IMR-90 (cell line): ENCODE measurements around the gene GATA6. TPM values are rescaled to one million over a fixed set of nuclear protein-coding genes. Genes with fewer than 3 reads are reported as not detected.

Experiments
- ATAC-seq: fragments of 200-7000 bp; cut with Tn5 transposase; 2 replicates; pipeline ENCODE4 v1.9.1; 2020; ENCODE audit warnings: low read depth, mild to moderate bottlenecking, moderate library complexity
- BruUV-seq: library from RNA; stranded (reverse); fragments of 400-500 nt; replicated peaks from 2 replicates; lab custom pipeline; 2021; lab: Mats Ljungman, UMichigan
- CTCF ChIA-PET: fragments of 300-600 bp; formaldehyde crosslinking; extraction: SDS; loops from one replicate; lab custom pipeline; 2021; ENCODE audit warnings: antibody characterized with exemption; lab: Yijun Ruan, JAX
- POLR2A ChIA-PET: fragments of 300-600 bp; sonication (Branson Sonifier 250); formaldehyde crosslinking; loops from one replicate; lab custom pipeline; 2022; ENCODE audit warnings: antibody characterized with exemption; ENCODE audit not compliant: unreplicated experiment; lab: Charles Lee
- DNase-seq: peaks from one replicate; pipeline ENCODE4 v3.0.0; 2013
- H2AFZ ChIP-seq: replicated peaks from 2 replicates; pipeline ENCODE3; 2013; ENCODE audit warnings: low read length, mild to moderate bottlenecking; ENCODE audit not compliant: poor library complexity
- H2AK5ac ChIP-seq: 2 replicates; pipeline ENCODE4 v1.6.1; 2013; ENCODE audit warnings: low read depth, low read length, inconsistent platforms
- H2AK9ac ChIP-seq: replicated peaks from 2 replicates; pipeline ENCODE3; 2013; ENCODE audit warnings: mild to moderate bottlenecking, low read depth, low read length, moderate library complexity; ENCODE audit not compliant: poor library complexity
- H2BK120ac ChIP-seq: 2 replicates; pipeline ENCODE4 v1.6.1; 2013; ENCODE audit warnings: low read depth, low read length, inconsistent platforms
- H2BK15ac ChIP-seq: 3 replicates; pipeline ENCODE4 v1.6.1; 2013; ENCODE audit warnings: low read depth, low read length, inconsistent platforms
- H2BK20ac ChIP-seq: 2 replicates; pipeline ENCODE4 v1.6.1; 2013; ENCODE audit warnings: low read depth, mild to moderate bottlenecking, inconsistent platforms, low read length, moderate library complexity
- H2BK5ac ChIP-seq: 2 replicates; pipeline ENCODE4 v1.6.1; 2013; ENCODE audit warnings: mild to moderate bottlenecking, low read depth, low read length, inconsistent platforms; ENCODE audit not compliant: poor library complexity, severe bottlenecking
- H3K14ac ChIP-seq: replicated peaks from 2 replicates; pipeline ENCODE4 v1.6.1; 2013; ENCODE audit warnings: low read depth, low read length, inconsistent platforms
- H3K18ac ChIP-seq: 2 replicates; pipeline ENCODE4 v1.6.1; 2013; ENCODE audit warnings: low read depth, low read length, control low read depth
- H3K23ac ChIP-seq: 2 replicates; pipeline ENCODE4 v1.6.1; 2013; ENCODE audit warnings: low read depth, low read length, inconsistent platforms
- H3K27ac ChIP-seq: 2 replicates; pipeline ENCODE4 v1.5.1; 2013; ENCODE audit warnings: mild to moderate bottlenecking, control low read depth, low read length; ENCODE audit not compliant: insufficient read depth
- H3K27me3 ChIP-seq: 2 replicates; pipeline ENCODE4 v1.6.1; 2013; ENCODE audit warnings: low read length; ENCODE audit not compliant: control insufficient read depth, insufficient read depth
- H3K36me3 ChIP-seq: 2 replicates; pipeline ENCODE4 v1.6.1; 2013; ENCODE audit warnings: low read length, mixed read lengths; ENCODE audit not compliant: control insufficient read depth, insufficient read depth
- H3K4ac ChIP-seq: 2 replicates; pipeline ENCODE4 v1.6.1; 2013; ENCODE audit warnings: low read depth, low read length, inconsistent platforms
- H3K4me1 ChIP-seq: 2 replicates; pipeline ENCODE4 v1.6.1; 2013; ENCODE audit warnings: low read length, mixed read lengths; ENCODE audit not compliant: control insufficient read depth, insufficient read depth
- H3K4me2 ChIP-seq: 2 replicates; pipeline ENCODE4 v1.6.1; 2013; ENCODE audit warnings: low read depth, mild to moderate bottlenecking, control low read depth, low read length, moderate library complexity
- H3K4me3 ChIP-seq: 2 replicates; pipeline ENCODE4 v1.5.1; 2013; ENCODE audit warnings: low read depth, mild to moderate bottlenecking, control low read depth, low read length, moderate library complexity; ENCODE audit not compliant: insufficient read depth
- H3K56ac ChIP-seq: 2 replicates; pipeline ENCODE4 v1.6.1; 2013; ENCODE audit warnings: low read length, inconsistent platforms; ENCODE audit not compliant: insufficient read depth; ENCODE audit errors: extremely low read depth
- H3K79me1 ChIP-seq, 2 experiments: 2 replicates each; pipeline ENCODE4 v1.6.1; 2013; ENCODE audit warnings: low read length in 2 of 2, inconsistent platforms in 1 of 2, low read depth in 1 of 2
- H3K9ac ChIP-seq: 2 replicates; pipeline ENCODE4 v1.6.1; 2013; ENCODE audit warnings: low read depth, low read length, control low read depth
- H3K9me1 ChIP-seq: 2 replicates; pipeline ENCODE4 v1.6.1; 2013; ENCODE audit warnings: low read length, inconsistent platforms; ENCODE audit not compliant: insufficient read depth
- H3K9me3 ChIP-seq: 2 replicates; pipeline ENCODE4 v1.6.1; 2013; ENCODE audit warnings: low read length; ENCODE audit not compliant: control insufficient read depth, insufficient read depth
- H4K20me1 ChIP-seq: 2 replicates; pipeline ENCODE4 v1.6.1; 2013; ENCODE audit warnings: low read length, inconsistent platforms; ENCODE audit not compliant: insufficient read depth
- H4K5ac ChIP-seq: 2 replicates; pipeline ENCODE4 v1.6.1; 2013; ENCODE audit warnings: mild to moderate bottlenecking, low read depth, low read length, control low read depth
- H4K8ac ChIP-seq, 2 experiments: 2 replicates each; pipeline ENCODE4 v1.6.1; 2013; ENCODE audit warnings: low read depth in 2 of 2, low read length in 2 of 2, control low read depth in 1 of 2, inconsistent platforms in 1 of 2
- H4K91ac ChIP-seq: 2 replicates; pipeline ENCODE4 v1.6.1; 2013; ENCODE audit warnings: low read depth, low read length, inconsistent platforms; ENCODE audit not compliant: insufficient read depth
- BHLHE40 ChIP-seq: fragments of 150-350 bp; IDR thresholded peaks from 2 replicates; pipeline ENCODE4 v1.6.1; 2016; ENCODE audit warnings: mild to moderate bottlenecking, low read depth, low read length
- MAZ ChIP-seq: IDR thresholded peaks from 2 replicates; pipeline ENCODE4 v1.6.1; 2012; ENCODE audit warnings: low read depth, mild to moderate bottlenecking, low read length, improper control_type of control experiment, moderate library complexity, borderline replicate concordance
- RFX5 ChIP-seq: IDR thresholded peaks from 2 replicates; pipeline ENCODE4 v1.8.0; 2012; ENCODE audit warnings: low read depth, mild to moderate bottlenecking, low read length, moderate library complexity
- SMC3 ChIP-seq: fragments of 150-350 bp; IDR thresholded peaks from 2 replicates; pipeline ENCODE4 v1.6.1; 2016; ENCODE audit warnings: low read depth, mild to moderate bottlenecking, antibody characterized with exemption, low read length, moderate library complexity
- WGBS, 2 experiments: methylation state at CpG; one replicate each; pipeline versions ENCODE4 v1.1.5 to v1.1.7; 2013; ENCODE audit warnings: missing lambda C conversion rate in 2 of 2; ENCODE audit not compliant: insufficient read length in 1 of 2; ENCODE audit errors: extremely low coverage in 2 of 2; 5-methylcytosine and 5-hydroxymethylcytosine counted together
- dilution Hi-C: fragments of 300-500 bp; cut with HindIII; formaldehyde crosslinking; loops from one replicate; pipeline ENCODE4 v1.14.3; 2018; ENCODE audit warnings: low sequenced_read_pairs; ENCODE audit not compliant: unreplicated experiment
- in situ Hi-C: fragments of 300-500 bp; cut with MboI; formaldehyde crosslinking; loops from 3 replicates; pipeline ENCODE4 v1.14.3; 2019; ENCODE audit warnings: low sequenced_read_pairs, inconsistent platforms, mixed read lengths
- intact Hi-C: fragments of 100-400 bp; cut with micrococcal nuclease; formaldehyde crosslinking; loops from 2 replicates; pipeline ENCODE4 v1.10.0; 2022
- polyA plus RNA-seq, 3 experiments: library from polyadenylated mRNA; depleted of rRNA; stranded (reverse); fragments of >200 nt; gene quantifications; 2 replicates each; pipeline ENCODE4 v1.2.3, GENCODE V29; 2012; ENCODE audit warnings: low replicate concordance in 1 of 3
- total RNA-seq: library from RNA; depleted of rRNA; stranded (reverse); fragments of >200 nt; gene quantifications from 2 replicates; pipeline ENCODE4 v1.2.3, GENCODE V29; 2012

GATA6 gene
- total and polyA plus RNA-seq, 2 of the 4 experiments (the other 2 are of a cell fraction): 2.5 to 4.0 TPM

- no peaks in the 10 kb centered on the region for H3K9me1 ChIP-seq
- H2BK15ac ChIP-seq: 0 out of 3 replicates have a peak overlapping the region, but pooled peaks have one; percentile 63
- BruUV-seq: no TSS peak
- peak overlapping the region; percentile 0; the same call in 1 of the 2 replicates for H2AK5ac ChIP-seq
- dilution Hi-C loops: no loop called here
- H3K27me3 ChIP-seq: peaks cover 24% of the 10 kb centered on the region
- H3K4me3 ChIP-seq: peak overlapping the region; percentile 77
- H3K56ac ChIP-seq: no peak overlapping the region
- no peak; the same call in 1 of the 2 replicates for ATAC-seq
- peak overlapping the region; percentile 83; the same call in 1 of the 2 replicates for H3K14ac ChIP-seq
- H3K9me3 ChIP-seq: peaks cover 6% of the 10 kb centered on the region
- peak overlapping the region; percentile 89 for H3K9ac ChIP-seq
- peak overlapping the region; percentile 70; the same call in 1 of the 2 replicates for H2BK120ac ChIP-seq
- peaks cover 11 to 24% of the 10 kb centered on the region in 2 experiments for H3K79me1 ChIP-seq
- peaks cover 57% of the 10 kb centered on the region for H4K20me1 ChIP-seq
- H3K36me3 ChIP-seq: peaks cover 9% of the 10 kb centered on the region
- H3K4me1 ChIP-seq: peaks cover 15% of the 10 kb centered on the region
- DNase-seq: no peak
- H2BK5ac ChIP-seq: peak overlapping the region; percentile 57
- TF ChIP-seq BHLHE40: no peak
- TF ChIP-seq SMC3: no peak
- TF ChIP-seq MAZ: no peak
- no peak for TF ChIP-seq RFX5
- peak overlapping the region; percentile 59 for H3K27ac ChIP-seq
- H4K91ac ChIP-seq: 0 out of 2 replicates have a peak overlapping the region, but pooled peaks have one; percentile 12
- WGBS, 2 experiments: 4% methylated on average over 63 of the region's 120 CpGs; no CpG with 5 or more reads in 1 of the 2 experiments
- ChIA-PET POLR2A (no interaction called here), CTCF (interaction anchor here (1.0 to 1.2 kb wide), 2 partner anchors 142 to 295 kb away, joined by 3 to 4 read pairs; no protein-coding TSS in a partner anchor)
- peak overlapping the region; percentile 84 for H3K4ac ChIP-seq
- peak overlapping the region; percentile 91; the same call in 1 of the 2 replicates for H3K23ac ChIP-seq
- H2BK20ac ChIP-seq: no peak overlapping the region; the same call in 1 of the 2 replicates
- intact Hi-C loops: loop anchor here (2.0 to 5.0 kb wide), 5 partner anchors 143 to 626 kb away; no protein-coding TSS in a partner anchor
- H4K5ac ChIP-seq: peak overlapping the region; percentile 15; the same call in 1 of the 2 replicates
- no peak overlapping the region; the same call in 1 of the 2 replicates for H3K18ac ChIP-seq
- in situ Hi-C loops: loop anchor here (5.0 kb wide), 1 partner anchor 391 kb away; no protein-coding TSS in a partner anchor
- peak overlapping the region; percentile 27 to 32; a peak in 2 of 4 replicates for H4K8ac ChIP-seq
- H2AFZ ChIP-seq: peak overlapping the region; percentile 87
- H3K4me2 ChIP-seq: peak overlapping the region; percentile 92
- peak overlapping the region; percentile 22 for H2AK9ac ChIP-seq
These were observed 2.1 kb downstream of the GATA6 start for GRCh38 chr18:22171258-22172119.
